Smooth muscle cell (in vitro differentiated cells): ENCODE data around the gene C3orf20. TPM values are rescaled to one million over a fixed set of nuclear protein-coding genes. Genes with fewer than 3 reads are reported as not detected.

Source experiments
- DNase-seq: peaks from one replicate; lab custom pipeline; 2025; ENCODE audit not compliant: unreplicated experiment; lab: John Stamatoyannopoulos, UW
- H2AFZ ChIP-seq: fragments of 200-600 bp; sonication (generic); 2 replicates; pipeline ENCODE4 v1.6.0; 2016; ENCODE audit warnings: antibody characterized with exemption, low read depth, mild to moderate bottlenecking
- H3F3A ChIP-seq: fragments of 200-600 bp; sonication (generic); 2 replicates; pipeline ENCODE4 v1.6.0; 2017; ENCODE audit warnings: antibody characterized with exemption, low read depth
- H3K27ac ChIP-seq: fragments of 200-600 bp; sonication (generic); 2 replicates; pipeline ENCODE4 v1.5.1; 2016; ENCODE audit warnings: low read depth, mild to moderate bottlenecking
- H3K27me3 ChIP-seq: fragments of 200-600 bp; sonication (generic); 2 replicates; pipeline ENCODE4 v1.6.1; 2016; ENCODE audit warnings: low read depth, mild to moderate bottlenecking
- H3K36me3 ChIP-seq: fragments of 200-600 bp; sonication (generic); 2 replicates; pipeline ENCODE4 v1.5.1; 2016; ENCODE audit warnings: low read depth
- H3K4me1 ChIP-seq: fragments of 200-600 bp; sonication (generic); 2 replicates; pipeline ENCODE4 v1.5.1; 2016; ENCODE audit warnings: low read depth
- H3K4me2 ChIP-seq: fragments of 200-600 bp; sonication (generic); 2 replicates; pipeline ENCODE4 v1.6.0; 2016; ENCODE audit warnings: mild to moderate bottlenecking
- H3K4me3 ChIP-seq: fragments of 200-600 bp; sonication (generic); 2 replicates; pipeline ENCODE4 v1.5.1; 2016; ENCODE audit warnings: mild to moderate bottlenecking
- H3K79me2 ChIP-seq: fragments of 200-600 bp; sonication (generic); 2 replicates; pipeline ENCODE4 v1.6.0; 2016; ENCODE audit warnings: low read depth, mild to moderate bottlenecking
- H3K9ac ChIP-seq: fragments of 200-600 bp; sonication (generic); 2 replicates; pipeline ENCODE4 v1.6.0; 2016; ENCODE audit warnings: low read depth
- H3K9me3 ChIP-seq: fragments of 200-600 bp; sonication (generic); replicated peaks from 2 replicates; pipeline ENCODE4 v1.5.1; 2016; ENCODE audit warnings: low read depth
- H4K20me1 ChIP-seq: fragments of 200-600 bp; sonication (generic); 2 replicates; pipeline ENCODE4 v1.6.0; 2016; ENCODE audit warnings: low read depth
- WGBS: methylation state at CpG from one replicate; pipeline ENCODE4 v1.1.7; 2016; ENCODE audit warnings: low lambda C conversion rate; 5-methylcytosine and 5-hydroxymethylcytosine counted together
- polyA plus RNA-seq: library from polyadenylated mRNA; unstranded; fragments of >200 nt; fragmentation: Nextera tagmentation; extraction: Ambion mirVana; gene quantifications from 2 replicates; pipeline ENCODE4 v1.2.1, GENCODE V29; 2016
- total RNA-seq: library from RNA; depleted of rRNA; stranded (reverse); fragments of >200 nt; gene quantifications from 2 replicates; pipeline ENCODE4 v1.2.3, GENCODE V29; 2014
- TF ChIP-seq, protein P1 (sequence below): fragments of 200-600 bp; sonication (generic); IDR thresholded peaks from 2 replicates; pipeline ENCODE4 v1.5.1; 2017; ENCODE audit warnings: borderline replicate concordance, mild to moderate bottlenecking, antibody characterized with exemption; ENCODE audit not compliant: insufficient read depth, poor library complexity, severe bottlenecking

C3orf20 gene
- total and polyA plus RNA-seq, 2 experiments from 2014 or later = not detected

GRCh38 chr3:14812196-14812790 is 137.4 kb downstream of the C3orf20 start:
- H3K4me3 ChIP-seq = no peak overlapping the region
- no peak for DNase-seq
- H3K27me3 ChIP-seq = peaks cover 64% of the 10 kb centered on the region
- no peak overlapping the region for H3K27ac ChIP-seq
- WGBS = 83% methylated on average over 9 of the region's 9 CpGs
- H3K9ac ChIP-seq = no peak overlapping the region
- H3K9me3 ChIP-seq = no peaks in the 10 kb centered on the region
- H3K36me3 ChIP-seq = no peaks in the 10 kb centered on the region
- H3K4me2 ChIP-seq = no peak overlapping the region
- no peaks in the 10 kb centered on the region for H3K79me2 ChIP-seq
- no peaks in the 10 kb centered on the region for H3F3A ChIP-seq
- no peak overlapping the region for H2AFZ ChIP-seq
- peaks cover 9% of the 10 kb centered on the region for H3K4me1 ChIP-seq
- TF ChIP-seq, protein P1, sequence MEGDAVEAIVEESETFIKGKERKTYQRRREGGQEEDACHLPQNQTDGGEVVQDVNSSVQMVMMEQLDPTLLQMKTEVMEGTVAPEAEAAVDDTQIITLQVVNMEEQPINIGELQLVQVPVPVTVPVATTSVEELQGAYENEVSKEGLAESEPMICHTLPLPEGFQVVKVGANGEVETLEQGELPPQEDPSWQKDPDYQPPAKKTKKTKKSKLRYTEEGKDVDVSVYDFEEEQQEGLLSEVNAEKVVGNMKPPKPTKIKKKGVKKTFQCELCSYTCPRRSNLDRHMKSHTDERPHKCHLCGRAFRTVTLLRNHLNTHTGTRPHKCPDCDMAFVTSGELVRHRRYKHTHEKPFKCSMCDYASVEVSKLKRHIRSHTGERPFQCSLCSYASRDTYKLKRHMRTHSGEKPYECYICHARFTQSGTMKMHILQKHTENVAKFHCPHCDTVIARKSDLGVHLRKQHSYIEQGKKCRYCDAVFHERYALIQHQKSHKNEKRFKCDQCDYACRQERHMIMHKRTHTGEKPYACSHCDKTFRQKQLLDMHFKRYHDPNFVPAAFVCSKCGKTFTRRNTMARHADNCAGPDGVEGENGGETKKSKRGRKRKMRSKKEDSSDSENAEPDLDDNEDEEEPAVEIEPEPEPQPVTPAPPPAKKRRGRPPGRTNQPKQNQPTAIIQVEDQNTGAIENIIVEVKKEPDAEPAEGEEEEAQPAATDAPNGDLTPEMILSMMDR = no peak
- H4K20me1 ChIP-seq = no peaks in the 10 kb centered on the region

- H3K9me3 ChIP-seq = no peaks in the 10 kb centered on the region
- no peak for DNase-seq
- no peaks in the 10 kb centered on the region for H4K20me1 ChIP-seq
- no peaks in the 10 kb centered on the region for H3K79me2 ChIP-seq
- H3K4me1 ChIP-seq = peaks cover 9% of the 10 kb centered on the region
- no peak overlapping the region for H2AFZ ChIP-seq
- 70% methylated on average over 4 of the region's 4 CpGs for WGBS
- TF ChIP-seq, protein P1 = no peak
- H3K27ac ChIP-seq = no peak overlapping the region
- H3F3A ChIP-seq = no peaks in the 10 kb centered on the region
- H3K4me2 ChIP-seq = no peak overlapping the region
- H3K36me3 ChIP-seq = no peaks in the 10 kb centered on the region
- no peak overlapping the region for H3K4me3 ChIP-seq
- H3K9ac ChIP-seq = no peak overlapping the region
- H3K27me3 ChIP-seq = peaks cover 46% of the 10 kb centered on the region
Observed at GRCh38 chr3:14814411-14814871, 139.5 kb downstream of the C3orf20 start.

DNA sequence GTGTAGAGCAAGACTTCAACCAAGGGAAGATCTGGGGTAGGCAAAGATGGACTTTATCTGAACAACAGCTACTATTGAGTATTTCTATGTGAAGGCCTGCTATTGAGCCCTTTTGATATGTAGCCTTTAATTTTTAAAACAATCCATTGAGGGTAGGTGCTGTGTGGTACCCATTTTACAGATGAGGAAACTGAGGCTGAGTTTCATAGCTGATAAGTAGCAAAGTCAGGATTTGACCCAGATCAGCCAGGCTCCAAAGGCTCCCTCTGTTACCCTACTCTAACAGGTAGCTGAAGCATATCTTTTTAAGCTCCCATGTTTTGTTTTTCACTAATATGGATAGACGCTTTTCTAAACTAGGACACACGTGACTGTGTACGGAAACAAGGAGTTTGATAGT is 141.4 kb downstream of the C3orf20 start:
- peaks cover under 1% of the 10 kb centered on the region for H3K4me1 ChIP-seq
- H3K9ac ChIP-seq = no peak overlapping the region
- DNase-seq = no peak
- H3K4me3 ChIP-seq = no peak overlapping the region
- TF ChIP-seq, protein P1 = no peak
- H2AFZ ChIP-seq = no peak overlapping the region
- H3K36me3 ChIP-seq = no peaks in the 10 kb centered on the region
- no peaks in the 10 kb centered on the region for H3F3A ChIP-seq
- H3K79me2 ChIP-seq = no peaks in the 10 kb centered on the region
- peaks cover 30% of the 10 kb centered on the region for H3K27me3 ChIP-seq
- H4K20me1 ChIP-seq = no peaks in the 10 kb centered on the region
- H3K9me3 ChIP-seq = no peaks in the 10 kb centered on the region
- no peak overlapping the region for H3K4me2 ChIP-seq
- no peak overlapping the region for H3K27ac ChIP-seq
- 93% methylated on average over 3 of the region's 3 CpGs for WGBS
